Activated CD8-positive, alpha-beta memory T cell treated with anti-CD3 and anti-CD28 coated beads for 36 hours (primary cell): ENCODE results near the gene ANAPC15. TPM values are rescaled to one million over a fixed set of nuclear protein-coding genes. Genes with fewer than 3 reads are reported as not detected.
"Not testable (repeated sequence)": the region's sequence is repeated elsewhere in the genome, so short reads cannot be mapped to it uniquely, and the experiment has no call there.

Experiments
- CTCF ChIA-PET: fragments of 350-600 bp; sonication (Branson Sonifier 250); formaldehyde crosslinking; loops from one replicate; lab custom pipeline; 2021; ENCODE audit warnings: antibody characterized with exemption; lab: Charles Lee
- POLR2A ChIA-PET: fragments of 350-600 bp; sonication (Branson Sonifier 250); formaldehyde crosslinking; loops from one replicate; lab custom pipeline; 2021; ENCODE audit warnings: antibody characterized with exemption; lab: Charles Lee
- total RNA-seq, 2 experiments: library from RNA; stranded (reverse); gene quantifications; one replicate each; pipeline ENCODE4 v1.2.3, GENCODE V29; 2021

The ANAPC15 gene
- total RNA-seq, result 10 to 100 TPM; 53.5 to 59.4 TPM

DNA sequence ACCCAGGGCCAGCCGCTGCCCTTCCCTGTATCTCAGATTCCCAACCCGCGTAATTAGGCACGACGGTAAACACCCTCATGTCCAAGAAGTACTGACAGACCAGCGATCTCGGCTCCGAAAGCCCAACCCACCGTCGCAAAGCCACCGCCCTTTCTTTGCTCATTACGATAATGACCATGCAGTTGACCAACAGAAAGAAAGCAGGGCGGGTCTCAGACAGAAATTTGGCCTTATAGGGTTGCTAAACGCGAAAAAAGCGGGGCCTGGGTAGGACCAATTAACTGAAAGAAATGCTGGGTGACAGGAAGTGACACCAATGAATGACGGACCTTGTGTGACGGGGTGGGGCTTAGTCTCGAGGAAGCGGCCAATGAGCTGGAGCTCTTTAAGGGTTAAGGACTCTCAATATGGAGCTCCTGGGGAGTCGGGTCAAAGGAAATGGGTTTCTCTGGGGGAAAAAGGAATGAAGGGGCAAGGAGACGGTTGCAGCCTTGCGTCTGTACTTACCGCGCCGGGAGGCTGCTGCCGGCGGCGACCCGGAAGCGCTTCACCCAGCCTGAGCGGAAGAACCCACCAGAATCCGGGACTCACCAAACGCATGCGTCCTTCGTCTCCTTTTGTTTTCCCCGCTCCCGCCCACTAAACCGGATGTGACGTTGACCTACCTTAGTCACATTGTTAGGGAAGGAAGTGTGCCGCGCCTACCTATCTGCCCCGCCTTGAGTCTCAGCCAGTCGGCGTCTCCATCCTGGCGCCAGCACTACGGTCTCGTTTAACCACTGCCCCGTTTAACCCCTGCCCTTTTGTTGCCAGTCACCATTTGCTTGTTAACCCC lies at the start of gene ANAPC15:
TSS of gene ANAPC15 (minus strand) at position 553 of the 835 bp plus-strand sequence. CDS start 1,419 bp downstream, outside the sequence.
- POLR2A ChIA-PET, result interaction anchor here (1.5 kb wide), 1 partner anchor 11 kb away, joined by 5 read pairs; no protein-coding TSS in a partner anchor
- CTCF ChIA-PET, result interaction anchor here (0.6 to 1.7 kb wide), 3 partner anchors 87 to 130 kb away, joined by 3 to 6 read pairs (median 3); no protein-coding TSS in a partner anchor

DNA sequence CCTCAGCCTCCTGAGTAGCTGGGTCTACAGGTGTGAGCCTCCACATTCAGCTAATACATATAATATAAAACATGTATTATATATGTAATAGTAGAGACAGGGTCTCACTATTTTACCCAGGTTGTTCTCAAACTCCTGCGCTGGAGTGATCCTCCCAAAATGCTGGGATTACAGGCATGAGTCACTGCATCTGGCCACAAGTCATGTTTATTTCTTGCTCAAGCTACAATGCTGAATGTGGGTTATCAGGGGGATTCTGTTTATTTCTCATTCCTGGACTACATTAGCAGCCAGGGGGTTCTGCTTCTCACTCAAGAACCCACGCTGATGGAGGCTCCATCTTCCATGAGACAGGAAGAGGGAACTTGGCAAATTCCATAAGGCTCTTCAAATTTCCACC lies 47.8 kb upstream of the ANAPC15 start:
- ChIA-PET CTCF (no interaction called here), POLR2A (no interaction called here)

DNA sequence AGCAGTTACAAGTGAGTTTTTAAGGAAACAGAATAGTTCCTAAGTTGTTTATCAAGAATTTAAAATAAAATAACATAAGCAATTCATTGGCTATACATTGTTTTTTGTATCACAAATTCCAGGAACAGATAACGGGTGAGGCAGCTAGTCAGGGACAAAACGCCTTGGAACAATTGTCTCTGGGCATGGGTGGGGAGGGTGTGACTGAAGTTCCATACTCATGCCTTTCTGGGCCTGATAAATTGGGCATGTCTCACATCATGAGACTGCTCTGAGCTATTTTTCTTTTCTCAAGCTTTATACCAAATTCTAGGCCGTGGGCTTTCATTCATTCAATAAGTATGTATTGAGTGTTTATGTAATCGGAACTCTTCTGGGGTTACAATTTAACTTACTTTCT lies 44.6 kb upstream of the ANAPC15 start:
- POLR2A ChIA-PET, result no interaction called here
- CTCF ChIA-PET, result no interaction called here

DNA sequence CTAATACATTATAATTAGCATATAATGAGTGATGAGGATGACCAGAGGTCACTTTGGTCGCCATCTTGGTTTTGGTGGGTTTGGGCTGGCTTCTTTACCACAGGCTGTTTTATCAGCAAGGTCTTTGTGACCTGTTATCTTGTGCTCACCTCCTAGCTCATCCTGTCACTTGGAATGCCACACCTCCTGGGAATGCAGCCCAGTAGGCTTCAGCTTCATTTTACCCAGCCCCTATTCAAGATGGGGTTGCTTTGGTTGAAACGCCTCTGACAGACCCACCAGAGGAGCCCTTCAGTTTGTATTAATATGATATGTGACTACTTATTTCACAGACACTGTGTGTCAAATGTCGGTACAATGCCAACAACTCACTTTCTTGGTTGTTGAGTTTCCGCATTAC lies 43.3 kb upstream of the ANAPC15 start:
- POLR2A ChIA-PET, result no interaction called here
- CTCF ChIA-PET, result no interaction called here

DNA sequence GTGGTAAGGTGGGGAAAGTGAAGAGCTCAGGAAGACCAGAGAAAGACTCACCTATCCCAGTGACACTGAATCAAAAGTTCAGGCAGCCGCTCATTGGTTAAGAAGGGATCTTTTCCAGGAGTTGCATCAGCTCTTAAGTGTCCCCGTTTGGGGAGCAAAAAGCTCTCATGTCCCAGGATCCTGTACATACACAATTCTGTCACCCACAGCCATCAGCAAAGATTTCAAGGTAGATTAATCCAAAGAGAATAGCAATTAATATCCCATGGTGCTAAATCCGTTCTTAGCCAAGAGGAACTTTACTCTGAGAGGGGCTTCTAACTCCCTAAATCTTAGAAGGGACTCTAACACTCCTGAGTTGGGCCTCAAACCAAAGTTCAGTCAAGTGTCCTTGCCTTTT lies 42.3 kb upstream of the ANAPC15 start:
- ChIA-PET CTCF (interaction anchor here (1.9 kb wide), 1 partner anchor 11 kb away, joined by 8 read pairs; no protein-coding TSS in a partner anchor), POLR2A (no interaction called here)

DNA sequence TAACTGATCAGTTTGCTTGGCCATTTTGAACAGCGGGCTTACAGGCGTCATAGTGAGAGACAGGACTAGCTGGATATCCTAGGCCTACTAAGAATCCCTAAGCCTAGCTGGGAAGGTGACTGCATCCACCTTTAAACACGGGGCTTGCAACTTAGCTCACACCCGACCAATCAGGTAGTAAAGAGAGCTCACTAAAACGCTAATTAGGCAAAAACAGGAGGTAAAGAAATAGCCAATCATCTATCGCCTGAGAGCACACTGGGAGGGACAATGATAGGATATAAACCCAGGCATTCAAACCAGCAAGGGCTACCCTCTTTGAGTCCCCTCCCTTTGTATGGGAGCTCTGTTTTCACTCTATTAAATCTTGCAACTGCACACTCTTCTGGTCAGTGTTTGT lies 41.4 kb upstream of the ANAPC15 start:
- CTCF ChIA-PET, result interaction anchor here (1.9 kb wide), 1 partner anchor 10 kb away, joined by 8 read pairs; no protein-coding TSS in a partner anchor
- POLR2A ChIA-PET, result not testable (repeated sequence)

DNA sequence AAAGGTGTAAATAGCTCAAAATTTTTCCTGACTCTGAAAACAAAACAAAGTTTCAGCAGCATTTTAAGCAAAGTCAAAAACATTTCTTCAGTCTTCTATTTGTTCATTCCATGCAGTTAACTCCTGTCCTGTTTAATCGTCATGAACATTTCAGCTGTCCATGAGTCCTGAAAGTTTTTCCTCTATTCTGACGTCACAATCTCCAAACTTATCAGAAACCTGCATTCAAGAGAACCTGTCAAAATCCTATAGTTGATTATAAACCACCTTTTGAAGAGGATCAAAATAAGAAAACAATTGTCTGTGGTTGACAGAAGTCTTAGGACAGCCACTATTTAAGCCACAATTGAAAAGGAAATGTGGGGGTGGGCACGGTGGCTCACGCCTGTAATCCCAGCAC lies 38.4 kb upstream of the ANAPC15 start:
- CTCF ChIA-PET, result no interaction called here
- POLR2A ChIA-PET, result no interaction called here

DNA sequence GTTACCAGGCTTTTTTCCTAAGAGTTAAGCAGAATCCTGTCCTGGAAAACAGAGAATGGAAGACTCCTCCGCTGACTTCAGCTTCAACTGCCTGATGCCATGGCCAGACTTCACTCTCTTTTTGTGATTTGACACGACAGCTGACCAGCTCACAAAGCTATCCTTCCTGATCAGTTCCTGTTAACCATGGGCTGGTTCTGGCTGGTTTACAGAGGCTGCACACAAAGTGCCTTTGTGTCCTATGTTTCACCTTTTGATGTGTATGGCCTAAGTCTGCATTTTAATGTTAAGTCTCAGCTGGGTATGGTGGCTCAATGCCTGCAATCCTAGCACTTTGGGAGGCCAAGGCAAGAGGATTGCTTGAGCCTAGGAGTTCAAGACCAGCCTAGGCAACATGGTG lies 34.1 kb upstream of the ANAPC15 start:
- ChIA-PET POLR2A (no interaction called here), CTCF (interaction anchor here (1.1 kb wide), 1 partner anchor 122 kb away, joined by 5 read pairs; no protein-coding TSS in a partner anchor)

DNA sequence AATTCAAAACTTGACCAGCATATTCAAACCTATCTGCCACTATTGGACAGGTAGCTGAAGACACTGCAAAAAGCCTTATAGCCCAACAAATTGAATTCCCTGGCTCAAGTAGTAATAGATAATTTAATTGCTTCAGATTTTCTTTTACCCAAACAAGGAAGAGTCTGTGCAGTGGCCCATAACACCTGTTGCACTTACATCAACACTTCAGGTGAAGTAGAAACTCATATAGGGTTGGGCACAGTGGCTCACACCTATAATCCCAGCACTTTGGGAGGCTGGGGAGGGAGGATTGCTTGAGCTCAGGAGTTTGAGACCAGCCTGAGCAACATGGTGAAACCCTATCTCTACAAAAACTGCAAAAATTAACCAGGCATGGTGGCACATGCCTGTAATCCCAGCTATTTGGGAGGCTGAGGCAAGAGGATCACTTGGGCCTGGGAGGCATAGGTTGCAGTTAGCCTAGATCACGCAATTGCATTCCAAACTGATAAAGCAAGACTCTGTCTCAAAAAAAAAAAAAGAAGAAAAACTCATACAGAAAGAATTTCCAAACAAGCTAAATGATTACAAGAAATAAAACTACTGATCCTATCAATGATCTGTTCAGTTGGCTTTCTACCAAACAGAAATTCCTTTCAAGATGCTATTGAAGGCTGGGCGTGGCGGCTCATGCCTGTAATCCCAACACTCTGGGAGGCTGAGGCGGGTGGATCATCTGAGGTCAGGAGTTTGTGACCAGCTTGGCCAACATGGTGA lies 32.5 kb upstream of the ANAPC15 start:
- POLR2A ChIA-PET, result no interaction called here
- CTCF ChIA-PET, result interaction anchor here (0.6 to 2.8 kb wide), 14 partner anchors 9 to 1307 kb away, joined by 3 to 20 read pairs (median 6); no protein-coding TSS in a partner anchor

DNA sequence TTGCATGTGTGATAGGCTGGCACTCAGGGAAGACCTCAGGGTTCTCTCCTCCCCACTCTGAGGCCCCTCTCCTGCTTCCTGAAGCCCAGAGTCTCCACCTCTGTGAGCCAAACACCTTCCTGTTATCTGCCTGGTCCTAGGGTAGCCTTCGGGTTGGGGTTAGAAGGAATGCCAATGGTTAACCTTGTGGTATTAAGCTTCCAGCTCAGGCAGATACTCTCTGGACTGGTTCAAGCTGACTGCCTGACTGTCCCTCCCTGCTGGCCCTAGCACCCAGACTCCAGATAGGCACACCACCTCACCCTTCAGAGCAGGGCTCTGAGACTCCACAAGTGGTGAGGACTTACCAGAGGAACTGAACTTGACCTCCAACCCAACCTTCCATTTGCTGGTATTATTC lies 30.0 kb upstream of the ANAPC15 start:
- POLR2A ChIA-PET, CTCF ChIA-PET: not testable (repeated sequence)

DNA sequence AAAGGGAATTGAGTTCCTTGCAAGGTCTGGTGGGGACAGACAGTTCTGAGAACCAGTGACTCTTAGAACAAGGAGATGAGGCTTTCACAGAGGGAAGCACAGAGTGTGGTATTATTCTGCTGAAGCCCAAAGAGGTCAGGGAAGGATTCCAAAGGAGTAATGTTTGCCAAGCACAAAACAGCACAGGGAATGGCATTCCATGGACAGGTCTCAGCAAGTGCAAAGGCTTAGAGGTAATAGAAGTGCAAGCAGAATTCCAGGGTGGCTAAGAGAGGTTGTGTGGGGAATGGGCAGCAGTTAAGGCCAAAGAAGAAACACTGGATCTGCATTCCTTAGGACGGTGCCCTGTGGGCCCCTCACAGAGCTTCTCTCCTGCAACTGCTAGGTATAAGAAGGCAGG lies 29.6 kb upstream of the ANAPC15 start:
- CTCF ChIA-PET, POLR2A ChIA-PET: not testable (repeated sequence)

DNA sequence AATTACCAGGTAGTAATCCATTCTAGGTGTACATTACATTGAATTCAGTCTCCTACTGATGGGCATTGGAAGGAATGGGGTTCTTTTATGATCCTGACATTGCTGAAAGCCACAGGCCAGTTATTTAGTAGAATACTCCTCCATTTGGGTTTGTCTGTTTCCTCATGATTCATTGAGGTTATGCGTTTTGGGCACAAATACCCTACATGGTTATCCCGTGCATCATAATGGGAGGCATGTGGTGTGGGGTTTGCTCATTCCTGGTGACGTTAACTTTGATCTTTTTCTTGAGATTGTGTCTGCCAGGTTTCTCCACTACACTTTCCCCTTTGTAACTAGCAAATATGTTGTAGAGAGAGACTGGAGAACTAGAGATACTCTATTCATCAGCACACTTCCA lies 28.6 kb upstream of the ANAPC15 start:
- POLR2A ChIA-PET, result interaction anchor here (0.6 kb wide), 1 partner anchor 85 kb away, joined by 5 read pairs; no protein-coding TSS in a partner anchor
- CTCF ChIA-PET, result no interaction called here

DNA sequence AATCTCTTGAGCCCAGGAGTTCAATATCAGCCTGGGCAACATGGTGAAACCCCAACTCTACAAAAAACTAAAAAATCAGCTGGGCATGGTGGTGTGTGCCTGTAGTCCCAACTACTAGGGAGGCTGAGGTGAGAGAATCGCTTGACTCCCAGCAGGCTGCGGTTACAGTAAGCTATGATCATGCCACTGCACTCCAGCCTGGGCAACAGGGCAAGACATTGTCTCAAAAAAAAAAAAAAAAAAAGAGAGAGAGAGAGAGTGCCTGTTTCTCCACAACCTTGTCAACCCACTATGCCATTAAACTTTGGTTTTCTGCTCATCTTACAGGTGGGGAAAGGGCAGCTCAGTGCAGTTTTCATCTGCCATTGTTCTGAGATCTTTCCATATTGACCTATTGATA lies 28.2 kb upstream of the ANAPC15 start:
- CTCF ChIA-PET, result interaction anchor here (0.7 kb wide), 1 partner anchor 107 kb away, joined by 4 read pairs; no protein-coding TSS in a partner anchor
- POLR2A ChIA-PET, result interaction anchor here (0.6 to 0.7 kb wide), 2 partner anchors 84 kb away, joined by 5 to 6 read pairs; partner anchors contain the start of gene INPPL1

DNA sequence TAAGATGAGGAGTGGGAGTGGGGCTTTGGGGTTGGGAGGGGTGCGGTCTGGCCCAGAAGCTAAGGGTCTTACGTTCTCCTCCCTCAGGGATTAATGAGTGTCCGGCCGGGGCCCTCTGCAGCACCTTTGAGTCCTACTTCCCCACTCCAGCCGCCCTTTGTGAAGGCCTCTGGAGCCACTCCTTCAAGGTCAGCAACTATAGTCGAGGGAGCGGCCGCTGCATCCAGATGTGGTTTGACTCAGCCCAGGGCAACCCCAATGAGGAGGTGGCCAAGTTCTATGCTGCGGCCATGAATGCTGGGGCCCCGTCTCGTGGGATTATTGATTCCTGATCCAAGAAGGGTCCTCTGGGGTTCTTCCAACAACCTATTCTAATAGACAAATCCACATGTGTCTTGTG lies 27.0 kb upstream of the ANAPC15 start:
- ChIA-PET POLR2A (no interaction called here), CTCF (interaction anchor here (1.2 kb wide), 1 partner anchor 44 kb away, joined by 3 read pairs; no protein-coding TSS in a partner anchor)

DNA sequence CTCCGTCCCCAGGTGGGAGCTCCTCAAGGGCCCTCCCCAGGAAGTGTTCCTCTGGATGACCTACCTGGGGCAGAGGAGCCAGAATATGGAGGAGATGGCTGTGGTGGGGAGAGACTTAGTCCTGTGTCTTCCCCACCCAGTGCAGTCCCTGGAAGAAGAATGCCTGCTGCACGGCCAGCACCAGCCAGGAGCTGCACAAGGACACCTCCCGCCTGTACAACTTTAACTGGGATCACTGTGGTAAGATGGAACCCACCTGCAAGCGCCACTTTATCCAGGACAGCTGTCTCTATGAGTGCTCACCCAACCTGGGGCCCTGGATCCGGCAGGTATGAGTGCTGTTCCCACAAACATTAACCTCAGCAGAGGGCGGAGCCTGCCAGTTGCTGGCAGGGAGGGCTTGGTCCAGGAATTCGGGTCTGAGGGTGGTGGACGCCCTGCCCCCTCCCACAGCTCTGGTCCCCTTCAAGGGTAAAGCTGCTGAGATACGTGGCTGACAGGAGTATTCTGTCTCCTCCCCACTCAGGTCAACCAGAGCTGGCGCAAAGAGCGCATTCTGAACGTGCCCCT lies 26.4 kb upstream of the ANAPC15 start:
- CTCF ChIA-PET, result interaction anchor here (1.2 kb wide), 2 partner anchors 44 to 114 kb away, joined by 3 read pairs; no protein-coding TSS in a partner anchor
- POLR2A ChIA-PET, result interaction anchor here (0.6 kb wide), 1 partner anchor 18 kb away, joined by 4 read pairs; no protein-coding TSS in a partner anchor

DNA sequence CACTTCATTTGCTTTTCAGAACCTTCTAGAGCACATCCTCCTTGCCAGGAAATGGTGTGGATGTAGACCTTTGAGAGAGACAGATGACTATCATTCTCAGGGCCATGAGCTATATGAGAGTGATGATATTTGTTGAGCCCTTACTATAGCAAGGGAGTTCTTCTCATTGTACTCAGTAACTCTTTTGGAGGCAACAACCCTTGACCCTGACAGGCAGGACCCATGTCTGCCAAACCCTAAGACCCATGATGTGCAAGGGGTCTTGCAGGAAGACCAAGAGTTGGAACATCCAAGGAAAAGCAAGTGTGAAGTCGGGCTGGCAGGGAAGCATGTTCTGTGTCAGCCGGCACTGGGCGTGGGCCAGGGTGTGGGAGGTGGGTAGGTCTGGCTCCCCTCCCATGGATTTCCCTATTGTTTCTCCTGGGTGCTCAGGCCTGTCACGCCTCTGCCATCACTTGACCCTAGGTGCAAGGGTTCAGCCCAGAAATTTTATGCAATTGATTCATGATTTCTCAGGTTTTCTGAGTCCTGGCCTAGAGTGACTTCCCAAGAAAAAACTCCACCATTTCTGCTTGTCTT lies 24.3 kb upstream of the ANAPC15 start:
- CTCF ChIA-PET, result no interaction called here
- POLR2A ChIA-PET, result interaction anchor here (0.7 kb wide), 1 partner anchor 335 kb away, joined by 4 read pairs; no protein-coding TSS in a partner anchor

DNA sequence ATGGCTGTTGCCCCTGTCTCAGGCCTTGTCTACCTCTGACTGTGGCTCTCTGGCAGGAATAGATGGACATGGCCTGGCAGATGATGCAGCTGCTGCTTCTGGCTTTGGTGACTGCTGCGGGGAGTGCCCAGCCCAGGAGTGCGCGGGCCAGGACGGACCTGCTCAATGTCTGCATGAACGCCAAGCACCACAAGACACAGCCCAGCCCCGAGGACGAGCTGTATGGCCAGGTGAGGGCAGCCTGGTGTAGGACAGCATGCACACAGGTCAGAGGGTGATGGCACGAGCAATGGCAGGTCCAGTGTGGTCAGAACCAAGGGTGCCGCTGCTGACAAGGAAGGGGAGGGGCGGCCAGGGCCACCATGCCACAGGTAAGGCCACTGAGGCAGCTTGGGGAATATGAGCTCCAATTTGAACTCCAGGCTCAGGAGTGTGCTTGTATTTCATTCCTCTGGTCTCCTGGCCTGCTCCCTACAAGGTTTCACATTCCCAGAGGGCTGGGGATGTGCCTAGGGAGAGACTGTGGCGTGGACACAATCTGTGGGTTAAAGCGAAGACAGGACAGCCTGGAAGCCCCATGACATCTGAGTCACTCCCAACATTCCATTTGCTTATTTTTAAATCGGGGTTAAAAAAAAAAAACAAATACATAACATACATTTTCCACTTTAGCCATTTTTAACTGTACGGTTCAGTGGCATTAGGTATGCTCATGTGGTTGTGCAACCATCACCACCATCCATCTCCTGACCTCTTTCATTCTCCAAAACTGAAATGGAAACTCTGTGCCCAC lies 23.6 kb upstream of the ANAPC15 start:
- ChIA-PET POLR2A (interaction anchor here (0.7 kb wide), 1 partner anchor 335 kb away, joined by 4 read pairs; no protein-coding TSS in a partner anchor), CTCF (no interaction called here)

DNA sequence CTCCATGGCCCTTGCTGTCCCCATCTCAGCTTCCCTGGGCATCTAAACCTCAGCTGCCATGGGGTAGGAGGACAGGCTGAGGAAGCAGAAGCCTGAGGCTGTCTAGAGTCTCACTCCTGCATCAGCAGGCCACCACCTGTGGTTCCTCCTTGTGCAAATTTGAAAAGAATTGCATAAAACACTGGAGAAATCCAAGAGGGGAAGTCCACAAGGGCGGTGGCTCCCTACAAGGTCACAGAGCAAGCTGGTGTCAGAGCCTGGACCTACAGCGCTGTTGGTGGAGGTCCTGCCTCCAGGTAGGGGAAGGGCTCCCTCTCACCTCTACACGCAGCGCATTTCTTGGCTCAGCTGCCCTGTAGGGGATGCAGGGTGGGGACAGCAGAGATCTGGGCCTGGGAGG lies 23.0 kb upstream of the ANAPC15 start, which contains the start of gene FOLR3:
TSS of gene FOLR3 (plus strand) at position 253 of the 400 bp plus-strand sequence. CDS start 228 bp downstream, outside the sequence.
- POLR2A ChIA-PET, CTCF ChIA-PET: not testable (repeated sequence)
